GM12872 (cell line): ENCODE results near the gene FAM20A.

Experiments
- TF ChIP-seq, protein P1 (sequence below): IDR thresholded peaks from 3 replicates; pipeline ENCODE4 v1.5.1; 2011; ENCODE audit warnings: low read depth, mild to moderate bottlenecking, low read length, moderate library complexity; ENCODE audit not compliant: insufficient read depth

The FAM20A gene

DNA sequence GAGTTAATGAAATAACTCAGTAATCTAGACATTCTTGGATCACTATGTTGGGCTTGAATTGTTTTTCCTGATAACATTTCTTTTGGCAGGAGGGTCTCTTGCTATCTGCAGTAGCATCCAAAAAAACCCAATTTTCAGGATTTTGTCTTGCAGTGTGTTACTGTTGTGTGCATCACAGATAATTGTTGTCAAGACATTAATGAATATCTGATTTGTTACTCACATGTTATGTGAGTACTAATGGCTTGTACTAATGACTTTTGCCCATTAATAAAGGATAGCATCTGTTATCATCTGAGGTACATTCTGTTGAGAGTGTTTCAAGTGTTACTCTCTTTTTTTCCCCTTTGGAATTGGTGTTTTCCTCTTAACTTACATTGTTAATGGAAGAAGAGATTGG, 78.9 kb downstream of the FAM20A start:
- TF ChIP-seq, protein P1, sequence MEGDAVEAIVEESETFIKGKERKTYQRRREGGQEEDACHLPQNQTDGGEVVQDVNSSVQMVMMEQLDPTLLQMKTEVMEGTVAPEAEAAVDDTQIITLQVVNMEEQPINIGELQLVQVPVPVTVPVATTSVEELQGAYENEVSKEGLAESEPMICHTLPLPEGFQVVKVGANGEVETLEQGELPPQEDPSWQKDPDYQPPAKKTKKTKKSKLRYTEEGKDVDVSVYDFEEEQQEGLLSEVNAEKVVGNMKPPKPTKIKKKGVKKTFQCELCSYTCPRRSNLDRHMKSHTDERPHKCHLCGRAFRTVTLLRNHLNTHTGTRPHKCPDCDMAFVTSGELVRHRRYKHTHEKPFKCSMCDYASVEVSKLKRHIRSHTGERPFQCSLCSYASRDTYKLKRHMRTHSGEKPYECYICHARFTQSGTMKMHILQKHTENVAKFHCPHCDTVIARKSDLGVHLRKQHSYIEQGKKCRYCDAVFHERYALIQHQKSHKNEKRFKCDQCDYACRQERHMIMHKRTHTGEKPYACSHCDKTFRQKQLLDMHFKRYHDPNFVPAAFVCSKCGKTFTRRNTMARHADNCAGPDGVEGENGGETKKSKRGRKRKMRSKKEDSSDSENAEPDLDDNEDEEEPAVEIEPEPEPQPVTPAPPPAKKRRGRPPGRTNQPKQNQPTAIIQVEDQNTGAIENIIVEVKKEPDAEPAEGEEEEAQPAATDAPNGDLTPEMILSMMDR = no peak

GRCh38 chr17:68519911-68520310, 81.3 kb downstream of the FAM20A start:
- TF ChIP-seq, protein P1 = no peak

GRCh38 chr17:68518063-68518815, 82.9 kb downstream of the FAM20A start:
- TF ChIP-seq, protein P1 = no peak

GRCh38 chr17:68516732-68517131, 84.4 kb downstream of the FAM20A start:
- TF ChIP-seq, protein P1 = no peak

DNA sequence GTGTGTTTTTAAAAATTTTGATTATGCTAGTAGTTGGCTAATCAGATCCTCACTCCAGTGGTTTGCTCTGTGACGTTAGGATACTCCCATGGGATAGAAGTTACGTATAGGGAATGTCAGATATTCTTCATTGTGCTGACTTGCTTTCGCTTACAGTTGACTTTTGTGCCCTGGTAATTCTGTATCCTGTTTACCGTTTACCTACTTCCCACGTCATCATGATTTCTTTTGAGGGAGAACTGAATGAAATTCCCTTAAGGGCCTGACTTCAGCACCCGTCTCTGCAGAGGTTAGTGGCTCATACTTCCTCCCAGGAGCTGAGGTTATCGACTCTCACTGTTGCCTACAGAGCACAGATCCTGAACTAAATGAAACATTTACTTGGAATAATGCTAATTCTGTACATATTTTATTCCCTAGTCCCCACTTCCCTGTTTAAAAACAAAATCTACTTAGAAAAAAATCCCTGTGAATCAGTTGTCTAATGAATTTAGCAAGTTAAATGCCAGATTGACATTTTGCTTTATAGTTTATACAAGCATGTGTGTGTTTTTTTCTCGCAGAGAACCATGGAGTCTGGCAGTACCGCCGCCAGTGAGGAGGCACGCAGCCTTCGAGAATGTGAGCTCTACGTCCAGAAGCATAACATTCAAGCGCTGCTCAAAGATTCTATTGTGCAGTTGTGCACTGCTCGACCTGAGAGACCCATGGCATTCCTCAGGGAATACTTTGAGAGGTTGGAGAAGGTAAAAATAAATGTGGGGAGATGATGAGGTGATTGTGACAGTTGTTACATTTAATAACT, 86.1 kb downstream of the FAM20A start:
- TF ChIP-seq, protein P1 = no peak

DNA sequence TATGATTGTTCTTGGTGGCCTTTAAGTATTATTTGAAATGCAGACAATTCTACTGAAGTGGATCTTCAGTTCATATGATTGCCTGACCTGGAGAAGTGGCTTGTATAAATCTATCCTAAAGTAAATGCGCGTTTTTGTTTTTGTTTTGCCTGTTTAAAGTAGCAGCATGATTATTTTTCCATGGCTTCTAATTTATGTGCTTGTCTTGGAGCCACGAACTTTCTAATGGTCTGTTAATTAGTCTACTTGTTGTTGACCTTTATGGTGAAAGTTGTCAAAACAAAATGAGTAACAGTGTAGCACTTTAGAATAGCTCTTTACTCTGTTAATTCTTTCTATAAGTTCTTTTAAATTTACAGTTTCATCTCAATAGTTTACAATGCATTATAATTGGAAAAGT, 87.2 kb downstream of the FAM20A start:
- TF ChIP-seq, protein P1 = no peak

DNA sequence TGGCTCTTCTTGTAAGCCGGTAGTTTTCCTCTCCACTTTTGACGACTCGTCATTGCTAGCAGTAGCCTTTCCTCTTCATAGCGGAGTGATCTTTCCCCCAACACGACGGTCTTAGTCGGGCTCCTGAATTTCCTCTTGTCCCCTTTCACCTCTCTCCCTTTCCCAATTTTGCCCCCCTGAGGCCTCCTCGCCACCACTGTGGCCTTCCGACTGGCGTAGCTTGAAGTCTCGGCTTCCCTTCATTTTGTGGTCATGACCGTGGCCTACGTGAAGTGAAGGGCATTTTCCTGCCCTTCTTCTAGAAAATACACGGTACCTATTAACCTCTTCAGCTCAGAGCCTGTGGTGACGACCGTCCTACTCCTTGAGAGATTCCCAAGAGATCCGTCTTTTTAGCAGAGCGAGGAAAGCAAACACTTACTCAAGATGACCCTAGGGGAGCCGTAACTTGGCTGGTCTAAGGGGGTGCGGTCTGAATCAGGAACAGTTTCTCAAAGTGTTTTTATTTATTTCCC, 88.2 kb downstream of the FAM20A start:
- TF ChIP-seq, protein P1 = no peak
